ENCODE measurements around the gene ENTPD2.

- TF ChIP-seq CTCF (IDR thresholded peaks at IDR 0.05) (no peak), POLR2A (IDR thresholded peaks at IDR 0.05) (no peak)
Observed at GRCh38 chr9:137007816-137008270, 46.0 kb downstream of the ENTPD2 start.
